Liver (tissue), 3 donors: ENCODE results near the gene C1orf174.

Experiments
- CTCF ChIP-seq: fragments of 150-350 bp; IDR thresholded peaks from 2 replicates; pipeline ENCODE4 v1.5.1; 2017; ENCODE audit warnings: improper control_type of control experiment, low read depth, low read length; ENCODE audit not compliant: missing input control
- JUND ChIP-seq, 2 donors: IDR thresholded peaks; 2 replicates each; pipeline ENCODE4 v1.6.1; 2016; ENCODE audit warnings: antibody characterized with exemption in 2 of 2
- donor health status: healthy.
- donor health status: healthy.

GRCh38 chr1:3886691-3887090, 13.4 kb downstream of the C1orf174 start:
- TF ChIP-seq CTCF: no peak
- TF ChIP-seq JUND (IDR thresholded peaks at IDR 0.05): no peak
